K562 (cell line): ENCODE results near the gene NEDD4L.

Experiments
- BACH1 ChIP-seq: fragments of 200-800 bp; sonication (Bioruptor generic); IDR thresholded peaks from 2 replicates; pipeline ENCODE4 v1.6.1; 2016; ENCODE audit warnings: missing genetic modification characterization, missing compliant biosample characterization
- EP300 ChIP-seq: IDR thresholded peaks from 2 replicates; pipeline ENCODE4 v1.6.1; 2012; ENCODE audit warnings: low read length, improper control_type of control experiment
- EZH2 ChIP-seq: IDR thresholded peaks from 2 replicates; pipeline ENCODE4 v1.6.1; 2012; ENCODE audit warnings: low read depth, mild to moderate bottlenecking, inconsistent platforms, low read length, borderline replicate concordance
- MAZ ChIP-seq, 2 experiments: fragments of 450-650 bp in 1 of 2; sonication (generic) in 1 of 2; formaldehyde crosslinking; IDR thresholded peaks in 1 of 2; conservative IDR thresholded peaks in 1 of 2; 2 replicates each; pipeline versions ENCODE4 v1.4.0 to v1.5.0; 2020; ENCODE audit warnings: mild to moderate bottlenecking in 1 of 2, missing genetic modification reagents in 1 of 2
- MTA1 ChIP-seq: fragments of 450-650 bp; IDR thresholded peaks from 2 replicates; pipeline ENCODE4 v1.6.1; 2017; ENCODE audit warnings: borderline replicate concordance
- POLR2A ChIP-seq: fragments of 450-650 bp; conservative IDR thresholded peaks from 2 replicates; pipeline ENCODE4 v1.6.1; 2016
- POLR2AphosphoS5 ChIP-seq: IDR thresholded peaks from 2 replicates; pipeline ENCODE4 v1.6.1; 2011; ENCODE audit warnings: mild to moderate bottlenecking, low read depth, low read length, moderate library complexity; ENCODE audit not compliant: control insufficient read depth, insufficient read depth
- ZNF274 ChIP-seq: IDR thresholded peaks from 2 replicates; pipeline ENCODE4 v1.6.1; 2011; ENCODE audit warnings: low read depth, mild to moderate bottlenecking, low read length, moderate library complexity, borderline replicate concordance
- ZNF3 ChIP-seq: fragments of 250-450 bp; sonication (Bioruptor Pico); IDR thresholded peaks from 2 replicates; pipeline ENCODE4 v1.5.0; 2021; ENCODE audit warnings: mild to moderate bottlenecking, moderate library complexity
- ZNF592 ChIP-seq: fragments of 450-650 bp; IDR thresholded peaks from 2 replicates; pipeline ENCODE4 v1.6.1; 2017; ENCODE audit warnings: antibody characterized with exemption, mild to moderate bottlenecking
- TF ChIP-seq, protein P1 (sequence below), 3 experiments: IDR thresholded peaks in 2 of 3; conservative IDR thresholded peaks in 1 of 3; 2 replicates each; pipeline ENCODE4 v1.5.1; 2011 to 2012; ENCODE audit warnings: low read length in 3 of 3, mild to moderate bottlenecking in 3 of 3, control low read depth in 2 of 3, improper control_type of control experiment in 1 of 3, inconsistent platforms in 1 of 3, low read depth in 1 of 3, mixed read lengths in 1 of 3, moderate library complexity in 1 of 3; ENCODE audit not compliant: insufficient read depth in 2 of 3
- TF ChIP-seq, protein P2 (sequence below): IDR thresholded peaks from 2 replicates; pipeline ENCODE4 v1.6.1; 2016; ENCODE audit warnings: missing genetic modification characterization, missing compliant biosample characterization

- TF ChIP-seq POLR2A (no peak), BACH1 (tag) (no peak), ZNF592 (no peak), MTA1 (no peak), ZNF274 (no peak), POLR2AphosphoS5 (no peak), MAZ (CRISPR knock-in tag; conservative IDR thresholded peaks at IDR 0.05 in 1 of 2, IDR thresholded peaks at IDR 0.05 in 1 of 2) (no peak), ZNF3 (CRISPR knock-in tag) (no peak), EZH2 (no peak), EP300 (no peak)
- TF ChIP-seq, protein P1, sequence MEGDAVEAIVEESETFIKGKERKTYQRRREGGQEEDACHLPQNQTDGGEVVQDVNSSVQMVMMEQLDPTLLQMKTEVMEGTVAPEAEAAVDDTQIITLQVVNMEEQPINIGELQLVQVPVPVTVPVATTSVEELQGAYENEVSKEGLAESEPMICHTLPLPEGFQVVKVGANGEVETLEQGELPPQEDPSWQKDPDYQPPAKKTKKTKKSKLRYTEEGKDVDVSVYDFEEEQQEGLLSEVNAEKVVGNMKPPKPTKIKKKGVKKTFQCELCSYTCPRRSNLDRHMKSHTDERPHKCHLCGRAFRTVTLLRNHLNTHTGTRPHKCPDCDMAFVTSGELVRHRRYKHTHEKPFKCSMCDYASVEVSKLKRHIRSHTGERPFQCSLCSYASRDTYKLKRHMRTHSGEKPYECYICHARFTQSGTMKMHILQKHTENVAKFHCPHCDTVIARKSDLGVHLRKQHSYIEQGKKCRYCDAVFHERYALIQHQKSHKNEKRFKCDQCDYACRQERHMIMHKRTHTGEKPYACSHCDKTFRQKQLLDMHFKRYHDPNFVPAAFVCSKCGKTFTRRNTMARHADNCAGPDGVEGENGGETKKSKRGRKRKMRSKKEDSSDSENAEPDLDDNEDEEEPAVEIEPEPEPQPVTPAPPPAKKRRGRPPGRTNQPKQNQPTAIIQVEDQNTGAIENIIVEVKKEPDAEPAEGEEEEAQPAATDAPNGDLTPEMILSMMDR (IDR thresholded peaks at IDR 0.05 in 2 of 3, conservative IDR thresholded peaks at IDR 0.05 in 1 of 3; ENCODE audit: insufficient read depth in 2 of 3, low read depth in 1 of 3, low read length in 3 of 3): no peak
- TF ChIP-seq, protein P2, sequence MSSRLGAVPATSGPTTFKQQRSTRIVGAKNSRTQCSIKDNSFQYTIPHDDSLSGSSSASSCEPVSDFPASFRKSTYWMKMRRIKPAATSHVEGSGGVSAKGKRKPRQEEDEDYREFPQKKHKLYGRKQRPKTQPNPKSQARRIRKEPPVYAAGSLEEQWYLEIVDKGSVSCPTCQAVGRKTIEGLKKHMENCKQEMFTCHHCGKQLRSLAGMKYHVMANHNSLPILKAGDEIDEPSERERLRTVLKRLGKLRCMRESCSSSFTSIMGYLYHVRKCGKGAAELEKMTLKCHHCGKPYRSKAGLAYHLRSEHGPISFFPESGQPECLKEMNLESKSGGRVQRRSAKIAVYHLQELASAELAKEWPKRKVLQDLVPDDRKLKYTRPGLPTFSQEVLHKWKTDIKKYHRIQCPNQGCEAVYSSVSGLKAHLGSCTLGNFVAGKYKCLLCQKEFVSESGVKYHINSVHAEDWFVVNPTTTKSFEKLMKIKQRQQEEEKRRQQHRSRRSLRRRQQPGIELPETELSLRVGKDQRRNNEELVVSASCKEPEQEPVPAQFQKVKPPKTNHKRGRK (tag): no peak
Observed at GRCh38 chr18:58109256-58109655, 65.2 kb downstream of the NEDD4L start.
